Measurements from ENCODE around the gene ADAMTS7. TPM values are rescaled to one million over a fixed set of nuclear protein-coding genes. Genes with fewer than 3 reads are reported as not detected.
A peak's percentile ranks its signal among the peaks of the same experiment; 100 is the strongest.
"Not testable (repeated sequence)": the region's sequence is repeated elsewhere in the genome, so short reads cannot be mapped to it uniquely, and the experiment has no call there.

ADAMTS7 gene
- total and polyA plus RNA-seq, 7 donors = 0.32 to 1.3 (median 0.74) TPM

- TF ChIP-seq CTCF (IDR thresholded peaks at IDR 0.05) = no peak
- Histone ChIP-seq H3K4me1 (no peaks in the 10 kb centered on the region), H3K9me3 (no peaks in the 10 kb centered on the region), H3K27ac (no peak overlapping the region), H3K27me3 (ENCODE audit: insufficient read depth in 3 of 3, low read length in 2 of 3) (no peaks in the 10 kb centered on the region), H3K4me3 (no peak overlapping the region), H3K36me3 (ENCODE audit: insufficient read depth in 1 of 2, low read depth in 1 of 2) (no peaks in the 10 kb centered on the region)
- WGBS, 3 donors = 77 to 92% (median 84%) methylated on average over 3 of the region's 3 CpGs
- ATAC-seq (no peak), DNase-seq (no peak)
- intact Hi-C loops (cut with DNase I) = loop anchor here in 1 of 2 donors (2.0 kb wide), 1 partner anchor 14 kb away; no protein-coding TSS in a partner anchor
These were observed 31.3 kb upstream of the ADAMTS7 start for GRCh38 chr15:78842519-78842918.

GRCh38 chr15:78841891-78842290 is 30.6 kb upstream of the ADAMTS7 start:
- intact Hi-C loops (cut with DNase I) = loop anchor here in 1 of 2 donors (2.0 kb wide), 1 partner anchor 15 kb away; no protein-coding TSS in a partner anchor
- WGBS, 3 donors = 82 to 87% (median 84%) methylated on average over 6 of the region's 6 CpGs
- no peak overlapping the region for H3K27ac ChIP-seq
- no peak for TF ChIP-seq CTCF (IDR thresholded peaks at IDR 0.05)
- DNase-seq (no peak), ATAC-seq (no peak)
- no peaks in the 10 kb centered on the region for H3K27me3 ChIP-seq (ENCODE audit: insufficient read depth in 3 of 3, low read length in 2 of 3)
- H3K4me1 ChIP-seq = no peaks in the 10 kb centered on the region
- no peaks in the 10 kb centered on the region for H3K36me3 ChIP-seq (ENCODE audit: insufficient read depth in 1 of 2, low read depth in 1 of 2)
- no peak overlapping the region for H3K4me3 ChIP-seq
- H3K9me3 ChIP-seq = no peaks in the 10 kb centered on the region

GRCh38 chr15:78841376-78841706 is 30.1 kb upstream of the ADAMTS7 start:
- TF ChIP-seq CTCF (IDR thresholded peaks at IDR 0.05) = no peak
- Histone ChIP-seq H3K4me3 (no peak overlapping the region), H3K27ac (no peak overlapping the region), H3K9me3 (no peaks in the 10 kb centered on the region), H3K4me1 (no peaks in the 10 kb centered on the region), H3K36me3 (ENCODE audit: insufficient read depth in 1 of 2, low read depth in 1 of 2) (no peaks in the 10 kb centered on the region), H3K27me3 (ENCODE audit: insufficient read depth in 3 of 3, low read length in 2 of 3) (no peaks in the 10 kb centered on the region)
- ATAC-seq = no peak
- 57 to 87% (median 58%) methylated on average over 3 of the region's 3 CpGs for WGBS, 3 donors
- intact Hi-C loops (cut with DNase I) = no loop called here
- no peak for DNase-seq

GRCh38 chr15:78840661-78841375 is 29.6 kb upstream of the ADAMTS7 start:
- H3K36me3 ChIP-seq (ENCODE audit: insufficient read depth in 1 of 2, low read depth in 1 of 2) = no peaks in the 10 kb centered on the region
- no peak overlapping the region for H3K27ac ChIP-seq
- TF ChIP-seq CTCF (IDR thresholded peaks at IDR 0.05) = no peak
- no peak overlapping the region for H3K4me3 ChIP-seq
- intact Hi-C loops (cut with DNase I) = no loop called here
- H3K4me1 ChIP-seq = no peaks in the 10 kb centered on the region
- ATAC-seq (no peak), DNase-seq (peak in 1 of 2 donors; percentile 37)
- peaks cover 0 to 3% (median 0%) of the 10 kb centered on the region in 3 donors for H3K27me3 ChIP-seq (ENCODE audit: insufficient read depth in 3 of 3, low read length in 2 of 3)
- H3K9me3 ChIP-seq = no peaks in the 10 kb centered on the region
- 68 to 80% (median 78%) methylated on average over 7 of the region's 7 CpGs for WGBS, 3 donors

GRCh38 chr15:78839151-78839550 is 27.9 kb upstream of the ADAMTS7 start:
- H3K27ac ChIP-seq; H3K4me1 ChIP-seq; H3K9me3 ChIP-seq; H3K36me3 ChIP-seq (ENCODE audit: insufficient read depth in 1 of 2, low read depth in 1 of 2); intact Hi-C loops (cut with DNase I); H3K4me3 ChIP-seq; H3K27me3 ChIP-seq (ENCODE audit: insufficient read depth in 3 of 3, low read length in 2 of 3); DNase-seq; ATAC-seq: not testable (repeated sequence)
- WGBS, 3 donors = 88 to 94% (median 91%) methylated on average over 6 of the region's 6 CpGs
